CD4-positive, alpha-beta T cell treated with Interleukin-4 for 1 hour (primary cell): Measurements from ENCODE around the gene PANK1.

ENCODE experiments used
- DNase-seq, 2 donors: peaks; one replicate each; pipeline ENCODE4 v3.0.0-alpha.2; 2020 to 2022

Gene PANK1

GRCh38 chr10:89644967-89645741 is at the start of gene PANK1:
PANK1 (minus strand) TSS chr10:89645242; CDS start chr10:89644891, 351 bp downstream.
- DNase-seq: peak; percentile 63 to 72

- DNase-seq: no peak
These were observed 48.1 kb upstream of the PANK1 start for GRCh38 chr10:89693176-89693575.

- DNase-seq: no peak
These were observed 47.4 kb upstream of the PANK1 start for GRCh38 chr10:89692416-89692815.

- DNase-seq: no peak
These were observed 45.0 kb upstream of the PANK1 start for GRCh38 chr10:89690027-89690426.

GRCh38 chr10:89685936-89686335 is 40.9 kb upstream of the PANK1 start:
- DNase-seq: no peak

- DNase-seq: peak in 1 of 2 donors; percentile 30
These were observed 39.6 kb upstream of the PANK1 start for GRCh38 chr10:89684604-89685003.

- DNase-seq: no peak
These were observed 38.8 kb upstream of the PANK1 start for GRCh38 chr10:89683883-89684282.

- no peak for DNase-seq
These were observed 34.9 kb upstream of the PANK1 start for GRCh38 chr10:89679986-89680385.

- DNase-seq: no peak
These were observed 32.3 kb upstream of the PANK1 start for GRCh38 chr10:89677341-89677740.

GRCh38 chr10:89670926-89671325 is 25.9 kb upstream of the PANK1 start:
- no peak for DNase-seq

GRCh38 chr10:89669985-89670384 is 24.9 kb upstream of the PANK1 start:
- no peak for DNase-seq

GRCh38 chr10:89668386-89669071 is 23.5 kb upstream of the PANK1 start:
- DNase-seq: no peak

GRCh38 chr10:89666138-89666537 is 21.1 kb upstream of the PANK1 start:
- DNase-seq: no peak

GRCh38 chr10:89665302-89665701 is 20.3 kb upstream of the PANK1 start:
- DNase-seq: no peak

GRCh38 chr10:89664203-89664602 is 19.2 kb upstream of the PANK1 start:
- DNase-seq: no peak

- no peak for DNase-seq
These were observed 18.1 kb upstream of the PANK1 start for GRCh38 chr10:89663144-89663543.

GRCh38 chr10:89662596-89662995 is 17.6 kb upstream of the PANK1 start:
- DNase-seq: no peak

- DNase-seq: no peak
These were observed 14.4 kb upstream of the PANK1 start for GRCh38 chr10:89659143-89660131.

- DNase-seq: no peak
These were observed 12.3 kb upstream of the PANK1 start for GRCh38 chr10:89657302-89657701.

GRCh38 chr10:89655722-89656121 is 10.7 kb upstream of the PANK1 start:
- DNase-seq: no peak

- no peak for DNase-seq
These were observed 8.4 kb upstream of the PANK1 start for GRCh38 chr10:89653410-89653869.

GRCh38 chr10:89652806-89653370 is 7.8 kb upstream of the PANK1 start:
- DNase-seq: no peak
